ENCODE data around the gene CWF19L1. TPM values are rescaled to one million over a fixed set of nuclear protein-coding genes. Genes with fewer than 3 reads are reported as not detected.
"Not testable (repeated sequence)": the region's sequence is repeated elsewhere in the genome, so short reads cannot be mapped to it uniquely, and the experiment has no call there.

The CWF19L1 gene
- total RNA-seq, 1 donor from 2014 or later, result 53.3 TPM

GRCh38 chr10:100304414-100304813, 37.0 kb upstream of the CWF19L1 start:
- Mint-ChIP-seq H3K27ac (no peak overlapping the region), H3K9me3 (no peaks in the 10 kb centered on the region), H3K27me3 (peaks cover 36% of the 10 kb centered on the region), H3K4me1 (no peaks in the 10 kb centered on the region), H3K4me3 (no peak overlapping the region), H3K36me3 (ENCODE audit: low read depth) (no peaks in the 10 kb centered on the region)
- ChIA-PET CTCF (interaction anchor here (2.2 to 2.9 kb wide), 2 partner anchors 128 to 214 kb away, joined by 15 to 24 read pairs; no protein-coding TSS in a partner anchor), POLR2A (no interaction called here)
- intact Hi-C loops (cut with micrococcal nuclease), result no loop called here
- TF ChIP-seq, protein P1, sequence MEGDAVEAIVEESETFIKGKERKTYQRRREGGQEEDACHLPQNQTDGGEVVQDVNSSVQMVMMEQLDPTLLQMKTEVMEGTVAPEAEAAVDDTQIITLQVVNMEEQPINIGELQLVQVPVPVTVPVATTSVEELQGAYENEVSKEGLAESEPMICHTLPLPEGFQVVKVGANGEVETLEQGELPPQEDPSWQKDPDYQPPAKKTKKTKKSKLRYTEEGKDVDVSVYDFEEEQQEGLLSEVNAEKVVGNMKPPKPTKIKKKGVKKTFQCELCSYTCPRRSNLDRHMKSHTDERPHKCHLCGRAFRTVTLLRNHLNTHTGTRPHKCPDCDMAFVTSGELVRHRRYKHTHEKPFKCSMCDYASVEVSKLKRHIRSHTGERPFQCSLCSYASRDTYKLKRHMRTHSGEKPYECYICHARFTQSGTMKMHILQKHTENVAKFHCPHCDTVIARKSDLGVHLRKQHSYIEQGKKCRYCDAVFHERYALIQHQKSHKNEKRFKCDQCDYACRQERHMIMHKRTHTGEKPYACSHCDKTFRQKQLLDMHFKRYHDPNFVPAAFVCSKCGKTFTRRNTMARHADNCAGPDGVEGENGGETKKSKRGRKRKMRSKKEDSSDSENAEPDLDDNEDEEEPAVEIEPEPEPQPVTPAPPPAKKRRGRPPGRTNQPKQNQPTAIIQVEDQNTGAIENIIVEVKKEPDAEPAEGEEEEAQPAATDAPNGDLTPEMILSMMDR (IDR thresholded peaks at IDR 0.05), result no peak
- ATAC-seq (ENCODE audit: low read depth) (no peak), DNase-seq (no peak)

GRCh38 chr10:100303724-100304319, 36.4 kb upstream of the CWF19L1 start:
- DNase-seq (no peak), ATAC-seq (ENCODE audit: low read depth) (no peak)
- POLR2A ChIA-PET, result no interaction called here
- no peak overlapping the region for H3K27ac Mint-ChIP-seq
- CTCF ChIA-PET, result interaction anchor here (0.6 to 2.9 kb wide), 7 partner anchors 9 to 214 kb away, joined by 3 to 24 read pairs (median 4); no protein-coding TSS in a partner anchor
- TF ChIP-seq, protein P1 (IDR thresholded peaks at IDR 0.05), result peak; percentile 36
- intact Hi-C loops (cut with micrococcal nuclease), result loop anchor here (1.0 kb wide), 3 partner anchors 34 to 214 kb away; no protein-coding TSS in a partner anchor
- H3K36me3 Mint-ChIP-seq (ENCODE audit: low read depth), result no peaks in the 10 kb centered on the region
- no peak overlapping the region for H3K4me3 Mint-ChIP-seq
- H3K27me3 Mint-ChIP-seq, result peaks cover 35% of the 10 kb centered on the region
- no peaks in the 10 kb centered on the region for H3K4me1 Mint-ChIP-seq
- no peaks in the 10 kb centered on the region for H3K9me3 Mint-ChIP-seq

GRCh38 chr10:100301123-100301522, 33.7 kb upstream of the CWF19L1 start:
- H3K4me1 Mint-ChIP-seq, result peaks cover 13% of the 10 kb centered on the region
- ATAC-seq (ENCODE audit: low read depth); H3K36me3 Mint-ChIP-seq (ENCODE audit: low read depth); H3K4me3 Mint-ChIP-seq; intact Hi-C loops (cut with micrococcal nuclease); POLR2A ChIA-PET; DNase-seq; H3K27ac Mint-ChIP-seq; H3K9me3 Mint-ChIP-seq: not testable (repeated sequence)
- CTCF ChIA-PET, result interaction anchor here (1.5 kb wide), 1 partner anchor 217 kb away, joined by 3 read pairs; no protein-coding TSS in a partner anchor
- peaks cover 22% of the 10 kb centered on the region for H3K27me3 Mint-ChIP-seq

DNA sequence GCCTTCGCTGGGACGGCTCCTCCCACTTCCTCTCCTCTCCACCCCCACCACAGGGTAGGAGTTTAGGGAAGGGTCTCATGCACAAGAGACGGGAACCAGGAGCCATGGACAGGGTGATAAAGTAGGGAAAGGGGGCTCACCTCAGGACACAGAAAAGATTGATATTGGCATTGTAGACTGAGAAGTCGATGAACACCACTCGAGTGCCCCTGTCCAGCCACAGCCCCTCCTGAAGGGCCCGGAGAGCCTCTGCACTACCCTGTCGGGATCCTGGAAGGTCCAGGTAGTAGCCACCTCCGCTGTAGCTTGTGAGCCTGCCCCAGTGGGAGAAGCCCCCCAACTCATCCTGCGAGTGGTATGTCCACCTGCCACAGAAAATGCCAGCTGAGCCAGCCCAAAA, 29.8 kb upstream of the CWF19L1 start:
- intact Hi-C loops (cut with micrococcal nuclease), result no loop called here
- ChIA-PET POLR2A (interaction anchor here (0.6 kb wide), 1 partner anchor 81 kb away, joined by 5 read pairs; no protein-coding TSS in a partner anchor), CTCF (interaction anchor here (0.6 kb wide), 1 partner anchor 136 kb away, joined by 4 read pairs; no protein-coding TSS in a partner anchor)
- H3K27me3 Mint-ChIP-seq, result peaks cover 21% of the 10 kb centered on the region
- DNase-seq, result no peak
- H3K36me3 Mint-ChIP-seq (ENCODE audit: low read depth), result no peaks in the 10 kb centered on the region
- ATAC-seq (ENCODE audit: low read depth), result no peak
- H3K4me1 Mint-ChIP-seq, result peaks cover 15% of the 10 kb centered on the region
- H3K27ac Mint-ChIP-seq, result no peak overlapping the region
- TF ChIP-seq, protein P1 (IDR thresholded peaks at IDR 0.05), result no peak
- H3K4me3 Mint-ChIP-seq, result no peak overlapping the region
- H3K9me3 Mint-ChIP-seq, result no peaks in the 10 kb centered on the region

- TF ChIP-seq, protein P1 (IDR thresholded peaks at IDR 0.05), result no peak
- ChIA-PET POLR2A (no interaction called here), CTCF (no interaction called here)
- no peak for DNase-seq
- Mint-ChIP-seq H3K4me3 (no peak overlapping the region), H3K27ac (no peak overlapping the region), H3K4me1 (peaks cover 14% of the 10 kb centered on the region), H3K9me3 (no peaks in the 10 kb centered on the region), H3K27me3 (peaks cover 22% of the 10 kb centered on the region), H3K36me3 (ENCODE audit: low read depth) (no peaks in the 10 kb centered on the region)
- intact Hi-C loops (cut with micrococcal nuclease), result no loop called here
- no peak for ATAC-seq (ENCODE audit: low read depth)
These were observed 25.6 kb upstream of the CWF19L1 start for GRCh38 chr10:100293066-100293465.

GRCh38 chr10:100292300-100292699, 24.9 kb upstream of the CWF19L1 start:
- DNase-seq; CTCF ChIA-PET; H3K27ac Mint-ChIP-seq; POLR2A ChIA-PET; H3K9me3 Mint-ChIP-seq; H3K4me3 Mint-ChIP-seq; H3K36me3 Mint-ChIP-seq (ENCODE audit: low read depth); intact Hi-C loops (cut with micrococcal nuclease); ATAC-seq (ENCODE audit: low read depth): not testable (repeated sequence)
- Mint-ChIP-seq H3K27me3 (peaks cover 22% of the 10 kb centered on the region), H3K4me1 (peaks cover 11% of the 10 kb centered on the region)

Data from activated B cell treated with CpG ODN at 0.5 μM for 24 hours (primary cell).